HUES6 (cell line): Measurements from ENCODE around the gene LGALS9.
"Not testable (repeated sequence)": the region's sequence is repeated elsewhere in the genome, so short reads cannot be mapped to it uniquely, and the experiment has no call there.

Source experiments
- H3K27ac ChIP-seq: 2 replicates; pipeline ENCODE4 v1.7.0; 2013; ENCODE audit warnings: low read depth, mild to moderate bottlenecking, low read length, inconsistent platforms
- H3K27me3 ChIP-seq: 2 replicates; pipeline ENCODE4 v1.6.1; 2013; ENCODE audit warnings: low read length; ENCODE audit not compliant: control insufficient read depth, insufficient read depth
- H3K36me3 ChIP-seq: 2 replicates; pipeline ENCODE4 v1.6.1; 2013; ENCODE audit warnings: low read length; ENCODE audit not compliant: control insufficient read depth, insufficient read depth
- H3K4me1 ChIP-seq: 2 replicates; pipeline ENCODE4 v1.6.1; 2013; ENCODE audit warnings: low read length; ENCODE audit not compliant: control insufficient read depth, insufficient read depth
- H3K4me3 ChIP-seq: 2 replicates; pipeline ENCODE4 v1.5.1; 2013; ENCODE audit warnings: low read depth, low read length
- H3K9ac ChIP-seq: one replicate; pipeline ENCODE4 v1.6.1; 2013; ENCODE audit warnings: mild to moderate bottlenecking, low read length
- H3K9me3 ChIP-seq: 2 replicates; pipeline ENCODE4 v1.6.1; 2013; ENCODE audit warnings: low read depth, low read length; ENCODE audit not compliant: control insufficient read depth, insufficient read depth

LGALS9 gene

GRCh38 chr17:27631897-27632725, 1.1 kb downstream of the LGALS9 start:
- H3K9me3 ChIP-seq: no peaks in the 10 kb centered on the region
- H3K4me1 ChIP-seq: no peaks in the 10 kb centered on the region; the same call in 1 of the 2 replicates
- H3K4me3 ChIP-seq: no peak overlapping the region
- no peaks in the 10 kb centered on the region for H3K36me3 ChIP-seq
- H3K9ac ChIP-seq: no peak overlapping the region
- no peaks in the 10 kb centered on the region for H3K27me3 ChIP-seq
- H3K27ac ChIP-seq: no peak overlapping the region

GRCh38 chr17:27632766-27633165, 1.8 kb downstream of the LGALS9 start:
- H3K36me3 ChIP-seq, H3K4me1 ChIP-seq, H3K27ac ChIP-seq, H3K9ac ChIP-seq, H3K27me3 ChIP-seq, H3K4me3 ChIP-seq, H3K9me3 ChIP-seq: not testable (repeated sequence)

GRCh38 chr17:27633312-27634025, 2.5 kb downstream of the LGALS9 start:
- Histone ChIP-seq H3K9me3 (no peaks in the 10 kb centered on the region), H3K36me3 (no peaks in the 10 kb centered on the region), H3K9ac (no peak overlapping the region), H3K4me1 (no peaks in the 10 kb centered on the region; the same call in 1 of the 2 replicates), H3K27ac (no peak overlapping the region), H3K4me3 (no peak overlapping the region), H3K27me3 (no peaks in the 10 kb centered on the region)

DNA sequence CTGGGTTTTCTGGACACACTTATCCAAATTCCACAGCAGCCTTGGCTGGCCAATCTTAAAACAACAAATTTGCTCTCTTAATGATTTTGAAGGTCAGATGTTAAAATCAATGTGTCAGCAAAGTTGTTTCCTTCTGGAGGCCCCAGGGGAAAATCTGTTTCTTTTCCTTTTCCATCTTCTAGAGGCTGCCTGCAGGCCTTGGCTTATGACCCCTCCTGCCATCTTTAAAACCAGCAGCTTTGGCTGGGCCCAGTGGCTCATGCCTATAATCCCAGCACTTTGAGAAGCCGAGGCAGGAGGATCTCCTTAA, 3.0 kb downstream of the LGALS9 start:
- H3K36me3 ChIP-seq: no peaks in the 10 kb centered on the region
- no peak overlapping the region for H3K4me3 ChIP-seq
- H3K9me3 ChIP-seq: no peaks in the 10 kb centered on the region
- H3K27ac ChIP-seq: no peak overlapping the region
- no peaks in the 10 kb centered on the region for H3K27me3 ChIP-seq
- H3K4me1 ChIP-seq: no peaks in the 10 kb centered on the region; the same call in 1 of the 2 replicates
- no peak overlapping the region for H3K9ac ChIP-seq

- Histone ChIP-seq H3K4me3 (no peak overlapping the region), H3K9me3 (no peaks in the 10 kb centered on the region), H3K36me3 (no peaks in the 10 kb centered on the region), H3K27me3 (no peaks in the 10 kb centered on the region), H3K4me1 (no peaks in the 10 kb centered on the region; the same call in 1 of the 2 replicates), H3K27ac (no peak overlapping the region), H3K9ac (no peak overlapping the region)
Observed at GRCh38 chr17:27634776-27635175, 3.8 kb downstream of the LGALS9 start.

GRCh38 chr17:27635275-27635823, 4.4 kb downstream of the LGALS9 start:
- H3K4me3 ChIP-seq: no peak overlapping the region

GRCh38 chr17:27636005-27636520, 5.1 kb downstream of the LGALS9 start:
- H3K9ac ChIP-seq, H3K4me3 ChIP-seq, H3K4me1 ChIP-seq, H3K36me3 ChIP-seq, H3K27me3 ChIP-seq, H3K27ac ChIP-seq, H3K9me3 ChIP-seq: not testable (repeated sequence)

More at GRCh38 chr17:27635275-27635823, 4.4 kb downstream of the LGALS9 start:
- Histone ChIP-seq H3K36me3 (no peaks in the 10 kb centered on the region), H3K27me3 (no peaks in the 10 kb centered on the region), H3K27ac (no peak overlapping the region), H3K9me3 (no peaks in the 10 kb centered on the region), H3K9ac (no peak overlapping the region), H3K4me1 (no peaks in the 10 kb centered on the region; the same call in 1 of the 2 replicates)

- H3K27me3 ChIP-seq, H3K4me3 ChIP-seq, H3K27ac ChIP-seq, H3K9me3 ChIP-seq, H3K4me1 ChIP-seq, H3K36me3 ChIP-seq, H3K9ac ChIP-seq: not testable (repeated sequence)
Observed at GRCh38 chr17:27637818-27638217, 6.8 kb downstream of the LGALS9 start.

- not testable (repeated sequence) for H3K9me3 ChIP-seq, H3K9ac ChIP-seq, H3K27me3 ChIP-seq, H3K27ac ChIP-seq, H3K36me3 ChIP-seq, H3K4me3 ChIP-seq, H3K4me1 ChIP-seq
Observed at GRCh38 chr17:27638415-27638914, 7.5 kb downstream of the LGALS9 start.

DNA sequence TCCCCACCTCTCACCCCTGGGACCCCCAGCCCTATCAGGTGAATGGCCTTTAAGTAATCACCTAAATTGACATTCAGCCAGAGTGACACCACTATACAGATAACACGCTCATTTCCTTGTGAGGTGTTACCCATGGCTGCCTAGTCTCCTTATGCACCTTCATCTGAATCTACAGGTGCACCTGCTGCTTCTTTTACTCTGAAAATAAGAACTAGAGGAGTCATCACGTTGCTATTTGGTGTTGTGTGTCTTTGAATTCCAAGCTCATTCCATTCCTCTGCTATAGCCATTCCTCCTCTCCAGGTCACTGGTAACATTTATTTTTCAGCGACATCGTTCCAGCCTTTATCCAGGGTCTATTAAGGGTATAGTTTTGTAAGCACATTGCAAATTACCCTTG, 9.8 kb downstream of the LGALS9 start:
- Histone ChIP-seq H3K36me3 (no peaks in the 10 kb centered on the region), H3K9me3 (no peaks in the 10 kb centered on the region), H3K4me1 (no peaks in the 10 kb centered on the region), H3K9ac (no peak overlapping the region), H3K27me3 (no peaks in the 10 kb centered on the region), H3K4me3 (no peak overlapping the region), H3K27ac (no peak overlapping the region)

GRCh38 chr17:27644586-27644985, 13.6 kb downstream of the LGALS9 start:
- Histone ChIP-seq H3K4me3 (no peak overlapping the region), H3K9me3 (no peaks in the 10 kb centered on the region), H3K27me3 (no peaks in the 10 kb centered on the region), H3K9ac (no peak overlapping the region), H3K27ac (no peak overlapping the region), H3K4me1 (0 out of 2 replicates have a peak, but pooled peaks cover 2% of the 10 kb centered on the region), H3K36me3 (no peaks in the 10 kb centered on the region)
